ENCODE measurements around the gene SPATA22.
"Not testable (repeated sequence)": the region's sequence is repeated elsewhere in the genome, so short reads cannot be mapped to it uniquely, and the experiment has no call there.

The SPATA22 gene

GRCh38 chr17:3475251-3475685, 3.6 kb upstream of the SPATA22 start:
- DNase-seq: no peak

GRCh38 chr17:3474212-3474611, 2.6 kb upstream of the SPATA22 start:
- no peak for DNase-seq

DNA sequence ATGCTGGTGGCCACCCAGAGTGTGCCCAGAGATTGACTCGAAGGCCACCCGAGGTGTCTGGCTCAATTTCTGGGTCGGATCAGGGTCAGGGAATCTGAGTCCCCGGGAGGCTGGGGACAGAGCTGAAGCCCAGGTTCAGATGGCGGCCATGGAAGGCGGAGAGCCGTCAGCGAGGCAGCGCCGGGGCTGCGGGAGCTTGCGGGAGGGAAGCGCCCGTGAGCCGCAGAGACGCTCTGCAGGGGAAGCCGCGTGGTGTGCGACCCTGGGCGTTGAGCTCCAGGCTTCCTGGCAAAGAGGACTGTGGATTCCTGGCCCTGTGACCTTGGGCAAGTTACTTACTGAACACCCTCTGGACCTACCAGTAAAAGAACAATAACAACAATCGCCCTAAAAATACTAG, 518 bp upstream of the SPATA22 start:
- no peak for DNase-seq

DNA sequence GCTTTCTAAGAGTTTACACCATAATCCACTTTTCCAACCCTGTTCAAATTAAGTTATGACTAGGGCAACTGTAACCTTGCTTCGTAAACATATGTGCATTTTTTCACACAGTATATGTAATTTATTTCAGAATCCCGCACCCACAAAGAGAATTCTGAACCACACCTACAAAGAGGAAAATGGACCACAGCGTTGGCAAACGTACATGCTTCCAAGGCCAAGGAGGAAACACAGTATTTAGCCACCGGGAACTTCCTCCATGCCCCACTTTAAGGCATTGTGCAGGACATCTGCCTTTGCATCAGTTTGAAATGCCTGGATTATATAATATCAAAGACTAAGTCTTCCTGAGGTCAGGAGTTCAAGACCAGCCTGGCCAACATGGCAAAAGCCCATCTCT, 2.1 kb downstream of the SPATA22 start:
- DNase-seq: no peak

DNA sequence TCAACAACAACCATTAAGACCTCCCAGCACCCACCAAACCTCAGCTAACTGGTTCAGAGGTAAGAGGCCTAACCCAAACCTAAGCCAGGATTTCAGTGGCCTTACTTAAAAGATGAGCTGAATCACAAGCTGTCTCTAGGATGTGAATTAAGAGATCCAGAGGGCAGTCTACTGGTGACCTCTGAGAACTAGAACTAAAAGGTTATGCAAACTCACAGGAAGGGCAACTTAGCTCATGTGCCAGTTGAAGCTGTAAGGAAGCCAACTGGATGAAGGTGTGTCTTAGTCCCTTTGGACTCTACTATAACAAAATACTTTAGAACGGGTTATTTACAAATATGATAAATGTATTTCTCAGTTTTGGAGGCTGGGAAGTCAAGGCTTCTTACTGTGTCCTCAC, 5.3 kb downstream of the SPATA22 start:
- DNase-seq: not testable (repeated sequence)

DNA sequence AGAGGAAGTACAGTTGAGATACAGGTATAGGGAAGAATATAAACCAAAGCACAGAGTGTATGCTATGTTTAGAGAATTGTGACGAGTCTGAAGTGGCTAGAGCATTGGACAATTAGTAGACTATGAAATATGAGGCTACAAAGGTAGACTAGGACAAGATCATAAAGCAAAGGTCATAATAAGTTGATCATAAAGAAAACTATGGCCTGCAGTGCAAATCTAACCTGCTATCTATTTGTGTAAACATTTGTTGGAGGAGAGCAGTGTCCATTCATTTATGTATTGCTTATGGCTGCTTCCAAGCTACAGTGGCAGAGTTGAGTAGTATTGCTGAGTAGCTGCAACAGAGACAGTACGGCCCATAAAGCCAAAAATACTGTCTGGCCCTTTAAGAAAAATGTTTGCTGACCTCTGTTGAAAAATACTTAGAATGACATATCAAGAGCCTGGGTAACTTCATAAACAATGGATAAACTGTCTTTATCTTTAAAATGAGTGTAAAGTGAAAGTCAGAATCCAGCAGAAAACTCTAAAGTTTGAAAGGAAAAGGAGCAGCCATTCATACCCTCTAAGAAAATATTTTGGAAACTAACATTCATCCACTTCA, 23.5 kb downstream of the SPATA22 start:
- no peak for DNase-seq

DNA sequence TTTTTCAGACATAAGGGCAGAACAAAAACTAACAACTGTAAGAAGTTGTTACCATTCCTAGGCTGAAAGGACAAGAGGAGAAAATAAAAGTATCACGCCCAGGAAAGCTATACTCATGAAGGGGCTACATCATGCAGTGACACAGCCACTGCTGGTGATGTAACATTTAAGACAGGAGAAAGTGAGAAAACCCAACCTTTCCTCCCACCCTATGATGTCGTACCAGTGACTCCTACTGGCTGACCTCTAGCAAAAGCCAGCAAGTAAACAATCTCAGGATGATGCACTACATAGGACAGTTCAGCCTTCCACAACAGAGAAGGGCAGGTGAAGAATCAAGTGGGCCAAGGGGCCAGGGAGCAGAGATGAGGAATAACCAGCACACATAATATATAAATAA, 24.0 kb downstream of the SPATA22 start:
- peak in 1 of 58 donors; percentile 0 for DNase-seq

- DNase-seq: no peak
Measured at GRCh38 chr17:3440451-3440850, 31.2 kb downstream of the SPATA22 start.

- DNase-seq: no peak
Measured at GRCh38 chr17:3438368-3438767, 33.3 kb downstream of the SPATA22 start.

- no peak for DNase-seq
Measured at GRCh38 chr17:3433741-3434140, 37.9 kb downstream of the SPATA22 start, which contains the start of gene OR1E2. Gene OR1E2, minus strand, starts transcription at chr17:3433841. Its CDS starts 0 bp downstream, at chr17:3433841.

- peak in 5 of 58 donors; percentile 1 to 28 (median 2) for DNase-seq
Measured at GRCh38 chr17:3433215-3433614, 38.4 kb downstream of the SPATA22 start.

GRCh38 chr17:3418222-3418621, 53.4 kb downstream of the SPATA22 start:
- DNase-seq: no peak

DNA sequence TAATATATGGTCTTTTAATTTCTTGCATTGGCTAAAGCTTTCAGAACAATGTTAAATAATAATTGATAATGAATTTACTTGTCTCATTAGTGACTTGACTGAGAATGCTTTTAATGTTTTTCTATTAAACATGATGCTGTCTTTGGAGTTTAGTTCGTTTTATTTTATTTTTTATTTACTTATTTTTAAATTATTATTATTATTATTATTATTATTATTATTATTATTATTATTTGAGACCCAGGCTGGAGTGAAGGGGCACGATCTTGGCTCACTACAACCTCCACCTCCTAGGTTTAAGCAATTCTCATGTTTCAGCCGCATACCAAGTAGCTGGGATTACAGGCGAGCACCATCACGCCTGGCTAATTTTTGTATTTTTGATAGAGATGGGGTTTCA, 56.0 kb downstream of the SPATA22 start:
- no peak for DNase-seq

- DNase-seq: not testable (repeated sequence)
Measured at GRCh38 chr17:3412216-3412615, 59.4 kb downstream of the SPATA22 start.

GRCh38 chr17:3411070-3411469, 60.5 kb downstream of the SPATA22 start, which contains the start of gene OR3A3:
Gene OR3A3, plus strand, starts transcription at chr17:3411370.
- no peak for DNase-seq

DNA sequence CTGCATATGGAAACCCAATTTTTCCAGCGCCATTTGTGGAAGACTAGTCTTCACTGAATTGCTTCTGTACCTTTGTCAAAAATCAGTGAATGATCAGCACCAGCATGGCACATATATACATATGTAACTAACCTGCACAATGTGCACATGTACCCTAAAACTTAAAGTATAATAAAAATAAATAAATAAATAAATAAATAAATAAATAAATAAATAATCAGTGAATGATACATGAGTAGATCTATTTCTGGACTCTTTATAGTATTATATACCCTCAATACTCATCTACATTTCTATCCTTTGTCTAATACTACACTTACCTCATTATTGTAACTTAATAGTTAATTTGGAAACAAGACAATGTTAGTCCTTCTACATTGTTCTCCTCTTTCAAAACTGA, 67.8 kb downstream of the SPATA22 start:
- not testable (repeated sequence) for DNase-seq

DNA sequence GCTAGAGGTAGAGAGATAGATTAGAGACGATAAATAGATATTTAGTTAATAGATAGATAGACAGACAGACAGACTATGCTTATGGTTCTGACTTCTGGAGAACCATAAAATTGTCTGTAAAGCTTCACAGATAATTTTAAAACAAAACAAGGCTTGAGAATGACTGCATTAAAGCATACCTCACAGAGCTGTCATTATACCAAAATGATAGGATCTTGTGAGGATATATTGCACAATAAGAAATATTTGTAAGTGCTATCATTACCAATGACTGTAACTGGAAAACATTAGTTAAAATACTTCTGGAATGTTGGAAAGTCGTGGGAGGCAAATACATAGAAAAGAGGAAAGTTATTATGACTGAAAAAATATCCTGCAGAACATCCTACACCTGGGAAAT, 69.8 kb downstream of the SPATA22 start:
- no peak for DNase-seq

DNA sequence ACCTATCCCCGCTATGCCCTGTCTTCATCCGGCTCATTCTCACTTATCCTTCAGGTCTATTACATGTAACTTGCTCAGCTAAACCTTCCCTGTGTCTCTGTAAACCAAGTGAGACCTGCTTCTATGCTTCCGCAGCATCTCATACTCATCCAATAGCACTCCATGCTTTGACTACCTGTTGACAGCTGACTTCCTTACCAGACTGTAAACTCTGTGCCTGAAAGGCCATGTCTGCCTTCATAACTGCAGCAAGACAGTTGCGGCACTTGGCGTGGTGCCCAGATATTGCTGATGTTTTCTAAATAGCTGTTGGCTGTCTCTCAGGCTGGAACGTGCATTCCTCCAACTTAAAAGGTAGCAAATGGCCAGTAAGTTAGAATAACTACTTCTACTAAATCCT, 71.6 kb downstream of the SPATA22 start:
- no peak for DNase-seq

DNA sequence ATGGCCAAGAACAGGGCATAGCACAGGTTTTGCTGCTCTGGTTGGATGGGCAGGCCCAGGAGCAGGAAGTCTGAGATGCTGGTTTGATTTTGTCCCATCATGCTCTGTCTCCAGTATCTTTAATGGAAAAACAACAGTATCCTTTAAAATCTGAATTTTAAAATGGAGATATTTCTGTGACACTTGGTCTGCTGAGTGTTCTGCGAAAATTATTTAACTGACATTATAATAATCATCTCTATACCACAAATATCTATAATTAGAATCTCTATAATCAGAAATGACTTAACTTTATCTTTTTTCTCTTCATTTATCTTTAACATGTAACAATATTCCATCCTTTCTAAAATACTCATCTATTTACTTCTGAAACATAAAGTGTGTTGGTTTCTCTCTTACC, 73.3 kb downstream of the SPATA22 start, which contains the start of gene OR1E1:
Gene OR1E1 (minus strand): TSS at position 101 of the 400 bp plus-strand sequence. CDS start 0 bp downstream, at position 101.
- DNase-seq: no peak

DNA sequence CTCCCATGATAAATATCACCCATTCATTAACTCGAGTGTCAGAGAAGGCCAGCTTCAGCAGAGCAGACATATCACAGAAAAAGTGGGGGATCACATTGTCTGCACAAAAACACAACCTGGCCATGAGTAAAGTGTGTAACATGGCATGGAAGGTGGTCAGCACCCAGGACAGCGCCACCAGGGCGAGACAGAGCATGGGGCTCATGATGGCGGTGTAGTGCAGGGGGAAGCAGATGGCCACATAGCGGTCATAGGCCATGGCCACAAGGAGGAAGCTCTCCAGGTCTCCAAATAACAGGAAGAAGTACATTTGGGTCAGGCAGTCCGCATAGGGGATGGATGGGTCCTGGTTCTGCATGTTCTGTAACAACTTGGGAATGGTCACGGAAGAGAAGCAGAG, 73.8 kb downstream of the SPATA22 start:
- DNase-seq: not testable (repeated sequence)

All from anterior cingulate cortex (tissue), 58 donors.